NCI-H2227 (cell line): ENCODE results near the gene TAS2R3.
A peak's percentile ranks its signal among the peaks of the same experiment; 100 is the strongest.

Experiments used
- DNase-seq: peaks from one replicate; lab custom pipeline; 2025; ENCODE audit not compliant: unreplicated experiment; lab: John Stamatoyannopoulos, UW

Gene TAS2R3

DNA sequence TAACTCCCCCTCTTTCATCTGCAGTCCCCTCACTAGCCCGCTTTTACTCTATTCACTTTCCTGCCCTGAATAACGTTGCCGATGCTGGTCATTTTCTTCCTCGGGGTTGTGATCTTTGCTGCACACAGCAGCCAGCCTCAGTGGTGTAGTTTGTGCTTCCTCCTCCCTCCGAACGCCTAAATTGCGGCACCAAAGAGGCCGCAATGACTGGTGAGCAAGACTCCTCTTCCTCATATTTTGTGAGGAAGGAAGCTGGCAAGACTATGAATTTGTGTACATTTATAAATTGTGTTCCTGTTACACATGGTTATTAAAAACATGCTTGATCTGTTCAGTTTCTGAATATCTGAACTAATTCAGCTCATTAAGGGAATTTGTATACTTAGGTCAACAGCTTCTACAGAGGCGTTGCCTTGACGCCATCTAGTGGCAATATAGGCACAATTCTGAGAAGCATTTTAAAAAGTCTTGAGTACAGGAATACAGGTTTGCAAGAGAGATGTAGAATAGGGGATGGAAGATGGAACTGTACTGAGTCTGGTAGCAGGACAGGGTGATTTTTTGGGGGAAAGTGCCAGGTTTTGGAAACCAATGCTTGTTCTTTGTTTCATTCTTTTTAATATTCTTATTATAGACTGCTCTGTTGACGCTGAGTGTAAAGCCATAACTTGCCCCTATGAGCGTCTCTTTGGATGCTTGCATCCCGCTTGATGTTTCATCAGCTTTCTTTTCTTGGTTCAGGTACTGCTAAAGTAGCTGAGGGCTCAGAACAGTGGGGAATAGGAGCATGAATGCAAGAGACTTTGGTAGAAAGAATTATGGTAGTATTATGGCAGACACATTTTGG is 22.0 kb downstream of the TAS2R3 start:
- peak; percentile 61 for DNase-seq

DNA sequence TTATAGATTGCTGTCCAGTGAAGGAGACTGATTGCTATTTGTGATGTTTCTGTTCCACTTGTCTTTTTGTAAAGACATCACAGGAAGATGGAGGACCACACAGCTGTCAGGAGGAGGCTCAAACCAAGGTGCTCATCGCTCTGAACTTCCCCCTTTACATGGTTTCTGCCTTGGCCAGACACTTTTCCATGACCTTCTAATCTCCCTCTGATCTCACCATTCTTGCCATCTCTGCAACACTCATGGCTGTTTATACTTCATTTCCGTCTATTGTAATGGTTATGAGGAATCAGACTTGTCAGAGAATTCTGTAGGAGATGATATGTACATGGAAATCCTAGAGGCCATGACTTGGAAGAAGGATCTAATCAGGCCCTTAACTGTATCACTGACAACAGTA is 24.4 kb downstream of the TAS2R3 start:
- no peak for DNase-seq

DNA sequence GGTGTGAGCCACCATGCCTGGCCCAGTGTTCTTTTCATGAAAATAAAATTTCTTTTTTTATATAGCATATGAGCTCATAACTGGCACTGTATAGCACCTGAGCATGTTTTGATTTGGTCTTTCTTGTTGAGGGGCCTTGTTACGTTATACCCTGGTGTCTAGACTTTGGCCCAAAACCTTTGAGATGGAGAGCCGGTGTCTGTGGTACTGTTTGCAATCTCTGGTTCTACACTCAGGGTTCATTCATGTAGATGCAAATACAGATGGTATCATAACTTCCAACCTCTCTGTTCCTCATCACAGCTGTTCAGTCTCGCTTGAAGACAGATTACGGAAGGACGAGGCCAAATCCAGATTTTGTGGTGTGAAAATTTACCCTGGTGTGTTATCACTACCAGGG is 26.0 kb downstream of the TAS2R3 start, which contains the start of gene TAS2R5:
TAS2R5 (plus strand) TSS at position 301 of the 400 bp plus-strand sequence. CDS start 145 bp downstream, outside the sequence.
- DNase-seq: no peak

DNA sequence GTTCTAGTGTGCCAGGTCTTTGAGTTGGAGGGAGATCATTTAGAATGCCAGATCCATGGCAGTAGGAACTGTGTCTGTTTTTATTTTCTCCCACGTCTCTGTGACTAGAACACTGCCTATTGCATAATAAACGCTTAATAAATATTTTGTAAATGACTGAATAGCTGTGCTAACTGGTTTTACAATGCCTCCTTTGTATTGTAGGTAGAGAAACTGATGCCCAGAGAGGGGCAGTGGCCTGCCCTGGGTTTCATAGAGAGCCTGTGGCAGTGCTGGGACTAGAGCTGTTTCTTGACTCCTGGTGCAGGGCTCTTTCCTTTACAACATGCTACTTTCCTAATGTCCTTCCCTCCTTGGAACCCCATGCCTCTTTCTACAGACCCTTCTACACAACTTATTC is 28.6 kb downstream of the TAS2R3 start:
- no peak for DNase-seq
